HCT116 (cell line): Measurements from ENCODE around the gene RAD17. TPM values are rescaled to one million over a fixed set of nuclear protein-coding genes. Genes with fewer than 3 reads are reported as not detected.
A peak's percentile ranks its signal among the peaks of the same experiment; 100 is the strongest.

ENCODE experiments used
- ATAC-seq: fragments of 200-7000 bp; cut with Tn5 transposase; 2 replicates; pipeline ENCODE4 v1.9.1; 2020; ENCODE audit warnings: mild to moderate bottlenecking, moderate library complexity
- Bru-seq: library from RNA; stranded (reverse); fragments of 400-500 nt; gene quantifications from one replicate; lab custom pipeline; 2021; lab: Mats Ljungman, UMichigan
- BruChase-seq, 2 experiments: library from RNA; stranded (reverse); fragments of 400-500 nt; gene quantifications; one replicate each; lab custom pipeline; 2021; lab: Mats Ljungman, UMichigan
- BruUV-seq: library from RNA; stranded (reverse); fragments of 400-500 nt; replicated peaks from 2 replicates; lab custom pipeline; 2021; lab: Mats Ljungman, UMichigan
- CTCF ChIA-PET: fragments of 300-600 bp; sonication (Branson Sonifier 250); formaldehyde crosslinking; loops from one replicate; lab custom pipeline; 2021; ENCODE audit warnings: antibody characterized with exemption; lab: Charles Lee
- POLR2A ChIA-PET: fragments of 300-600, 350-600 bp; sonication (Branson Sonifier 250); formaldehyde crosslinking; loops from one replicate; lab custom pipeline; 2021; ENCODE audit warnings: antibody characterized with exemption; lab: Charles Lee
- RAD21 ChIA-PET, 2 experiments: fragments of 300-600 bp; sonication (Branson Sonifier 250); formaldehyde crosslinking; loops; one replicate each; lab custom pipeline; 2023; ENCODE audit warnings: low total read pairs in 2 of 2; ENCODE audit not compliant: uncharacterized antibody in 2 of 2, unreplicated experiment in 2 of 2, low non-redundant PET in 1 of 2; lab: Charles Lee
- DNase-seq: peaks from one replicate; pipeline ENCODE4 v3.0.0-alpha.2; 2010; ENCODE audit warnings: low read depth, low spot score
- H2AFZ ChIP-seq: fragments of 200-600 bp; shearing (Covaris generic), sonication (generic); 2 replicates; pipeline ENCODE4 v1.6.1; 2017; ENCODE audit warnings: low read depth, mixed run types, mixed read lengths, antibody characterized with exemption, low read length; ENCODE audit not compliant: poor library complexity, severe bottlenecking
- H3K27ac ChIP-seq: 2 replicates; pipeline ENCODE4 v1.5.1; 2012; ENCODE audit warnings: low read depth, low read length
- H3K27me3 ChIP-seq: fragments of 200-600 bp; sonication (generic); 2 replicates; pipeline ENCODE4 v1.6.1; 2016; ENCODE audit warnings: mixed run types, low read length, mixed read lengths; ENCODE audit not compliant: insufficient read depth
- H3K36me3 ChIP-seq, 2 experiments: fragments of 200-500 bp in 1 of 2; fragments of 200-600 bp in 1 of 2; sonication (Bioruptor generic) in 1 of 2; sonication (generic) in 1 of 2; 2 replicates each; pipeline versions ENCODE4 v1.5.1 to v1.6.1; 2014 to 2016; ENCODE audit warnings: low read length in 2 of 2, inconsistent platforms in 1 of 2, mixed read lengths in 1 of 2, mixed run types in 1 of 2; ENCODE audit not compliant: insufficient read depth in 2 of 2, control insufficient read depth in 1 of 2
- H3K4me1 ChIP-seq, 2 experiments: fragments of 200-600 bp in 1 of 2; sonication (generic) in 1 of 2; 2 replicates each; pipeline versions ENCODE4 v1.5.1 to v1.6.1; 2012 to 2017; ENCODE audit warnings: low read length in 2 of 2, inconsistent platforms in 1 of 2, mild to moderate bottlenecking in 1 of 2, mixed read lengths in 1 of 2, mixed run types in 1 of 2, moderate library complexity in 1 of 2; ENCODE audit not compliant: insufficient read depth in 2 of 2, control insufficient read depth in 1 of 2
- H3K4me2 ChIP-seq: fragments of 200-600 bp; sonication (generic); 2 replicates; pipeline ENCODE4 v1.6.1; 2017; ENCODE audit warnings: mixed run types, low read length, mixed read lengths
- H3K4me3 ChIP-seq, 2 experiments: fragments of 200-600 bp in 1 of 2; sonication (generic) in 1 of 2; replicated peaks in 1 of 2; 2 replicates each; pipeline ENCODE4 v1.5.1; 2011 to 2016; ENCODE audit warnings: low read length in 2 of 2, control low read depth in 1 of 2, low read depth in 1 of 2, mild to moderate bottlenecking in 1 of 2, mixed read lengths in 1 of 2, mixed run types in 1 of 2
- H3K79me2 ChIP-seq: fragments of 200-600 bp; sonication (generic); 2 replicates; pipeline ENCODE4 v1.6.1; 2017; ENCODE audit warnings: mild to moderate bottlenecking, mixed run types, low read length, moderate library complexity, mixed read lengths; ENCODE audit not compliant: insufficient read depth
- H3K9ac ChIP-seq: fragments of 200-600 bp; sonication (generic); 2 replicates; pipeline ENCODE4 v1.6.1; 2016; ENCODE audit warnings: low read length, mixed read lengths
- H3K9me2 ChIP-seq: fragments of 200-600 bp; sonication (generic), shearing (Covaris generic); 2 replicates; pipeline ENCODE4 v1.6.1; 2017; ENCODE audit warnings: mixed run types, mild to moderate bottlenecking, moderate library complexity; ENCODE audit not compliant: insufficient read depth
- H3K9me3 ChIP-seq, 2 experiments: fragments of 200-500 bp in 1 of 2; fragments of 200-600 bp in 1 of 2; sonication (Bioruptor generic) in 1 of 2; sonication (generic) in 1 of 2; 2 replicates each; pipeline ENCODE4 v1.6.1; 2014 to 2017; ENCODE audit warnings: low read length in 2 of 2, mixed read lengths in 2 of 2, inconsistent platforms in 1 of 2, low read depth in 1 of 2, mild to moderate bottlenecking in 1 of 2, mixed run types in 1 of 2, moderate library complexity in 1 of 2; ENCODE audit not compliant: control insufficient read depth in 1 of 2, insufficient read depth in 1 of 2
- H4K20me1 ChIP-seq: fragments of 200-600 bp; sonication (generic), shearing (Covaris generic); 2 replicates; pipeline ENCODE4 v1.6.1; 2017; ENCODE audit warnings: mixed run types, mild to moderate bottlenecking, moderate library complexity; ENCODE audit not compliant: insufficient read depth
- ATF3 ChIP-seq: IDR thresholded peaks from 2 replicates; pipeline ENCODE4 v1.6.1; 2012
- CBX3 ChIP-seq: IDR thresholded peaks from 2 replicates; pipeline ENCODE4 v1.6.1; 2012; ENCODE audit warnings: low read depth
- CTCF ChIP-seq, 3 experiments: fragments of 200-600 bp in 1 of 3; sonication (generic) in 1 of 3; IDR thresholded peaks in 2 of 3; conservative IDR thresholded peaks in 1 of 3; 2 replicates each; pipeline ENCODE4 v1.5.1; 2012 to 2017; ENCODE audit warnings: low read depth in 2 of 3, low read length in 2 of 3, antibody characterized with exemption in 1 of 3, borderline replicate concordance in 1 of 3, control low read depth in 1 of 3, mild to moderate bottlenecking in 1 of 3, mixed read lengths in 1 of 3, mixed run types in 1 of 3, moderate library complexity in 1 of 3; ENCODE audit not compliant: insufficient read depth in 1 of 3
- EGR1 ChIP-seq: IDR thresholded peaks from 2 replicates; pipeline ENCODE4 v1.6.1; 2012; ENCODE audit warnings: low read depth
- ELF1 ChIP-seq: IDR thresholded peaks from 2 replicates; pipeline ENCODE4 v1.6.1; 2012; ENCODE audit warnings: low read depth, borderline replicate concordance
- EZH2 ChIP-seq: fragments of 200-600 bp; sonication (generic); IDR thresholded peaks from 2 replicates; pipeline ENCODE4 v1.6.1; 2017; ENCODE audit warnings: antibody characterized with exemption, mixed run types
- MAX ChIP-seq: IDR thresholded peaks from 2 replicates; pipeline ENCODE4 v1.6.1; 2012
- POLR2A ChIP-seq: IDR thresholded peaks from 2 replicates; pipeline ENCODE4 v1.7.0; 2011; ENCODE audit warnings: borderline replicate concordance; ENCODE audit not compliant: insufficient read depth, insufficient read length; ENCODE audit errors: extremely low read depth
- POLR2AphosphoS5 ChIP-seq: IDR thresholded peaks from 2 replicates; pipeline ENCODE4 v1.6.1; 2011; ENCODE audit warnings: mild to moderate bottlenecking, low read depth, low read length, moderate library complexity
- RAD21 ChIP-seq: IDR thresholded peaks from 2 replicates; pipeline ENCODE4 v1.6.1; 2012; ENCODE audit warnings: low read depth, mild to moderate bottlenecking
- REST ChIP-seq: IDR thresholded peaks from 2 replicates; pipeline ENCODE4 v1.6.1; 2012; ENCODE audit warnings: low read depth
- SP1 ChIP-seq: IDR thresholded peaks from 2 replicates; pipeline ENCODE4 v1.6.1; 2012; ENCODE audit warnings: low read depth
- TCF7L2 ChIP-seq: IDR thresholded peaks from 2 replicates; pipeline ENCODE4 v1.7.0; 2011; ENCODE audit warnings: borderline replicate concordance, inconsistent platforms; ENCODE audit not compliant: insufficient read depth, insufficient read length; ENCODE audit errors: extremely low read depth
- ZBTB33 ChIP-seq: IDR thresholded peaks from 2 replicates; pipeline ENCODE4 v1.6.1; 2011; ENCODE audit warnings: mild to moderate bottlenecking, low read length, moderate library complexity; ENCODE audit not compliant: insufficient replicate concordance; ENCODE audit errors: extremely low read depth
- ZNF274 ChIP-seq: fragments of 200-500 bp; sonication (Bioruptor generic); IDR thresholded peaks from 2 replicates; pipeline ENCODE4 v1.6.1; 2014; ENCODE audit warnings: mild to moderate bottlenecking, low read depth, low read length, inconsistent platforms
- intact Hi-C: fragments of 100-400 bp; cut with micrococcal nuclease; formaldehyde crosslinking; loops from 2 replicates; pipeline ENCODE4 v1.10.0; 2022
- long read RNA-seq: library from polyadenylated mRNA; unstranded; transcript quantifications from one replicate; pipeline ENCODE4 v2.0.0, GENCODE V29; 2021; ENCODE audit not compliant: unreplicated experiment
- polyA plus RNA-seq: library from polyadenylated mRNA; unstranded; fragments of >200 nt; gene quantifications from 2 replicates; pipeline ENCODE4 v1.2.1, GENCODE V29; 2012; ENCODE audit warnings: missing spikeins
- total RNA-seq: library from RNA; stranded (reverse); gene quantifications from one replicate; pipeline ENCODE4 v1.2.1, GENCODE V29; 2021; ENCODE audit not compliant: unreplicated experiment

The RAD17 gene
- total RNA-seq (29.0 TPM), Bru-seq, nascent RNA (percentile 76 among the genes with signal in this experiment), BruChase-seq, experiment 1, labeled RNA remaining after a 6-hour chase (percentile 77 among the genes with signal in this experiment), BruChase-seq, experiment 2, labeled RNA remaining after a 2-hour chase (percentile 72 among the genes with signal in this experiment)
- 13.6 and 18.2 TPM in 2 replicates for polyA plus RNA-seq
- long read RNA-seq, transcript RAD17-204 (18 exons, 2,943 nt), result major isoform, 16 of 56 reads
- long read RNA-seq, partial matches to known transcripts, result 7 of 56 reads
- long read RNA-seq, other reads (novel, unspliced or antisense), result 20 of 56 reads

GRCh38 chr5:69369340-69370121, at the start of gene RAD17, which contains the start of the genes AK6 and TAF9:
Gene RAD17 (plus strand): TSS chr5:69369818. CDS start chr5:69372209, 2,391 bp downstream.
Gene AK6 (minus strand): TSS chr5:69369520. CDS start chr5:69369490, 30 bp downstream.
Gene TAF9 (minus strand): TSS chr5:69369520. CDS start chr5:69365737, 3,783 bp downstream.
- H3K36me3 ChIP-seq, result peaks cover 9 to 19% of the 10 kb centered on the region in 2 experiments; a peak in 3 of 4 replicates
- ChIA-PET CTCF (no interaction called here), RAD21 (interaction anchor here in 1 of 2 experiments (0.5 kb wide), 1 partner anchor 276 kb away, joined by 3 read pairs; the partner anchor contains the start of gene SLC30A5), POLR2A (no interaction called here)
- H4K20me1 ChIP-seq, result peaks cover 11% of the 10 kb centered on the region; the same call in 1 of the 2 replicates
- H2AFZ ChIP-seq, result no peak within 1 kb of the TSS
- H3K27ac ChIP-seq, result peak within 1 kb of the TSS; percentile 86
- intact Hi-C loops, result no loop called here
- H3K9ac ChIP-seq, result peak within 1 kb of the TSS; percentile 80
- no peaks in the 10 kb centered on the region for H3K27me3 ChIP-seq
- H3K9me2 ChIP-seq, result no peaks in the 10 kb centered on the region
- ATAC-seq (peak; percentile 93), DNase-seq (peak; percentile 83)
- peak within 1 kb of the TSS; percentile 79 to 90 for H3K4me3 ChIP-seq
- H3K4me1 ChIP-seq, result peaks cover 8 to 18% of the 10 kb centered on the region in 2 experiments; a peak in 3 of 4 replicates
- BruUV-seq, result no TSS peak
- no peaks in the 10 kb centered on the region for H3K9me3 ChIP-seq
- peak within 1 kb of the TSS; percentile 78 for H3K4me2 ChIP-seq
- H3K79me2 ChIP-seq, result peaks cover 71% of the 10 kb centered on the region
- TF ChIP-seq ZNF274, result no peak
- TF ChIP-seq TCF7L2, result peak; percentile 51
- no peak for TF ChIP-seq EZH2
- TF ChIP-seq ATF3, result no peak
- no peak for TF ChIP-seq ZBTB33
- peak; percentile 96 for TF ChIP-seq MAX
- no peak for TF ChIP-seq EGR1
- TF ChIP-seq ELF1, result peak; percentile 49
- peak; percentile 67 for TF ChIP-seq SP1
- no peak for TF ChIP-seq RAD21
- TF ChIP-seq CTCF (IDR thresholded peaks at IDR 0.05 in 2 of 3, conservative IDR thresholded peaks at IDR 0.05 in 1 of 3; ENCODE audit: borderline replicate concordance in 1 of 3, insufficient read depth in 1 of 3, low read depth in 2 of 3, low read length in 2 of 3), result no peak
- TF ChIP-seq REST, result no peak
- peak; percentile 84 for TF ChIP-seq POLR2AphosphoS5
- peak; percentile 88 for TF ChIP-seq POLR2A
- 0 out of 2 replicates have a peak, but pooled peaks have one; percentile 63 for TF ChIP-seq CBX3
